Type B pancreatic cell (in vitro differentiated cells): ENCODE data around the gene PLEKHS1. TPM values are rescaled to one million over a fixed set of nuclear protein-coding genes. Genes with fewer than 3 reads are reported as not detected.
"Not testable (repeated sequence)": the region's sequence is repeated elsewhere in the genome, so short reads cannot be mapped to it uniquely, and the experiment has no call there.

ENCODE experiments used
- DNase-seq: peaks from one replicate; pipeline ENCODE4 v3.0.0; 2021; ENCODE audit warnings: mixed read lengths; ENCODE audit not compliant: unreplicated experiment; ENCODE audit errors: extremely low spot score
- H3K27ac Mint-ChIP-seq: 2 replicates; pipeline ENCODE4 v1.8.0; 2021; ENCODE audit warnings: mild to moderate bottlenecking, mixed read lengths
- H3K27me3 Mint-ChIP-seq: 2 replicates; pipeline ENCODE4 v1.8.0; 2021; ENCODE audit warnings: mixed read lengths
- H3K36me3 Mint-ChIP-seq: 2 replicates; pipeline ENCODE4 v1.8.0; 2021; ENCODE audit warnings: mixed read lengths
- H3K4me1 Mint-ChIP-seq: one replicate; pipeline ENCODE4 v1.8.0; 2021; ENCODE audit warnings: mixed read lengths; ENCODE audit not compliant: unreplicated experiment
- H3K4me3 Mint-ChIP-seq: 2 replicates; pipeline ENCODE4 v1.8.0; 2021; ENCODE audit warnings: mild to moderate bottlenecking, mixed read lengths
- H3K9me3 Mint-ChIP-seq: 2 replicates; pipeline ENCODE4 v1.8.0; 2021; ENCODE audit warnings: mixed read lengths
- CTCF ChIP-seq: fragments of 200-600 bp; sonication (generic); conservative IDR thresholded peaks from 2 replicates; pipeline ENCODE4 v1.5.0; 2021; ENCODE audit warnings: antibody characterized with exemption, mild to moderate bottlenecking
- total RNA-seq: library from RNA; stranded (reverse); gene quantifications from 2 replicates; pipeline ENCODE4 v1.2.1, GENCODE V29; 2021; ENCODE audit warnings: low replicate concordance

PLEKHS1 gene
- total RNA-seq, 1 donor from 2014 or later = 0.12 TPM

DNA sequence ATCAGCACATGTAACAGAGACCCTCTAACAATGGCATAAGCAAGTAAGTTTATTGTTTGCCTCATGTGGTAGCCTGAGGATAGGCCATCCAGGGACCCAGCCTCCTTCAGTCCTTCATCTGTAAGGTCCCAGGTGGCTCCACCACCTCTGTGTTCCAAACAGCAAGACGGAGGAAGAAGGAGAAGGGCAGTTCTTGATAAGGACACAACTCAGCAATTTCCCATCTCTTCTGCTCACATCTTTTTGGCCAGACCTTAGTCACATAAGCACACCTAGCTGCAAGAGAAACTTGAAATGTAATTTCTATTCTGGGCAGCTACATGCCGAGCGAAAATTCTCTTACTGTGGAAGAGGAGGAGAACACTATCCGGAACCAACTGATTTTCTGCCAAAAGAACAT is 68.5 kb downstream of the PLEKHS1 start:
- H3K27ac Mint-ChIP-seq = no peak overlapping the region
- no peak for TF ChIP-seq CTCF
- peaks cover 8% of the 10 kb centered on the region for H3K4me1 Mint-ChIP-seq
- H3K4me3 Mint-ChIP-seq = no peak overlapping the region
- no peak for DNase-seq
- no peaks in the 10 kb centered on the region for H3K36me3 Mint-ChIP-seq
- H3K9me3 Mint-ChIP-seq = no peaks in the 10 kb centered on the region
- H3K27me3 Mint-ChIP-seq = peaks cover 8% of the 10 kb centered on the region

DNA sequence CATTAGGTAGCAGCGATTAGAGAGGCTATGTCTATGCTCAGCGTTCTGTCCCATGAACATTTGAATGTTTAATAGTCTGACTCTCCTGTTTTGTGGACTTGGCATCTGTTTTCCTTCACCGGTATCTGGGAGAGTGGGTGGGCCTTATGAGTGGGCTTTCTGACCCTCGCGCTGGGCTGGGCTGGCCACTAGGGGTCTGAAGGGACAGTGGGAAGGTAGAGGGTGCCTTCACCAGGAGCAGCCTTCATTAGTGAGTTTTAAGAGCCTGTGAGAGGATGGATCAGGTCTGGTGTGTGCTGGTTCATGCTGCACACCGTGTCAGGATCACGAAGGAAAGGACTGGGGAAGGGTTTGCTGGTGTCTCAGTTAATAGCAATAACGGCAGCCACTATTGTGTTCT is 69.0 kb downstream of the PLEKHS1 start:
- no peaks in the 10 kb centered on the region for H3K36me3 Mint-ChIP-seq
- no peak overlapping the region for H3K4me3 Mint-ChIP-seq
- no peaks in the 10 kb centered on the region for H3K9me3 Mint-ChIP-seq
- no peak for DNase-seq
- peaks cover 8% of the 10 kb centered on the region for H3K27me3 Mint-ChIP-seq
- peak; percentile 65 for TF ChIP-seq CTCF
- peaks cover 8% of the 10 kb centered on the region for H3K4me1 Mint-ChIP-seq
- H3K27ac Mint-ChIP-seq = no peak overlapping the region

DNA sequence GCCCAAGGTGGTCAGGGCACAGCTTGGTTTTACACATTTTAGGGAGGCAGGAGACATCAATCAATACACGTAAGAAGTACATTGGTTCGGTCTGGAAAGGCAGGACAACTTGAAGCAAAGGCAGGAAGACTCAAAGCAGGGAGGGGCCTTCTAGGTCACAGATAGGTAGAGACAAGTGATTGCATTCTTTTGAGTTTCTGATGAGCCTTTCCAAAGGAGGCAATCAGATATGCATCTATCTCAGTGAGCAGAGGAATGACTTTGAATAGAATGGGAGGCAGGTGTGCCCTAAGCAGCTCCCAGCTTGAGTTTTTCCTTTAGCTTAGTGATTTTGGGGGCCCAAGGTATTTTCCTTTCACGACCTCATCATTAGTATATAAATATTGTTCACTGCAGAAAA is 69.8 kb downstream of the PLEKHS1 start:
- DNase-seq, H3K9me3 Mint-ChIP-seq, H3K27ac Mint-ChIP-seq, H3K36me3 Mint-ChIP-seq, H3K4me1 Mint-ChIP-seq, H3K4me3 Mint-ChIP-seq, H3K27me3 Mint-ChIP-seq: not testable (repeated sequence)

DNA sequence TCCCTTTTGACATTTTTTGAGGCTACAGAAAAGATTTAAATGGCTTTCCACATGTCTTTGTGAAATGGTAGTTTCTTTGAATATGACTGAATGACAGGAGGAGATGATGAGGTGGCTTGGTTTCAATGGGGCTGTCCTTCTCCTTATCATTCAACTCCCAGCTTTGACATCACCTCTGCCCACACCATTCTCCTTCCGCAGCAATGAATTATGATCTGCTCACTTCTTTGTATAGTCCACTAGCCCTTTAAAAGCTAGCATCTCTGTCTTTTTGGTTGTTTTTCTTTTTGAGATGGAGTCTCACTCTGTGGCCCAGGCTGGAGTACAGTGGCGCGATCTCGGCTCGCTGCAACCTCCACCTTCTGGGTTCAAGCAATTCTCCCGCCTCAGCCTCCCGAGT is 70.7 kb downstream of the PLEKHS1 start:
- no peak for DNase-seq
- Mint-ChIP-seq H3K36me3 (no peaks in the 10 kb centered on the region), H3K27me3 (peaks cover 8% of the 10 kb centered on the region), H3K27ac (no peak overlapping the region), H3K4me3 (no peak overlapping the region), H3K9me3 (no peaks in the 10 kb centered on the region), H3K4me1 (peaks cover 8% of the 10 kb centered on the region)
- TF ChIP-seq CTCF = no peak

DNA sequence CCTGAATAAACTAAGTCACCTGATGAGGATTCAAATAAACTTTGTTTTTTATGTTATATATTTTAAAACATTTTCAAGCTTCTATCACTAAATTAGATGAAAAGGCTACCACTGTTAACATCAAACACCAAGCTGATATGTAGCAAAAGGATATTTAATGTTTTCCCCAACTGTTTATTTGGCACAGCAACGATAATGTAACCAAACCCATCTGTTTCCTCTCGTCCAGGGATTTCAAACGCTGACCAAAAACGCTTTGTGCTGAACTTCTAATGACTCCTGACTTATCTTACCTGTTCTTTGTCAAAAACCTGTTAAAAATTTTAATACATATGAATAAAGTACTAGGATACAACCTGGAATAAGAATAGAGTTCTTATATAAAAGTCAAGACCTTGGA is 71.9 kb downstream of the PLEKHS1 start:
- Mint-ChIP-seq H3K27me3 (peaks cover 8% of the 10 kb centered on the region), H3K36me3 (no peaks in the 10 kb centered on the region), H3K4me3 (no peak overlapping the region), H3K9me3 (no peaks in the 10 kb centered on the region), H3K27ac (no peak overlapping the region), H3K4me1 (peaks cover 8% of the 10 kb centered on the region)
- TF ChIP-seq CTCF = no peak
- no peak for DNase-seq

GRCh38 chr10:113825791-113826190 is 74.3 kb downstream of the PLEKHS1 start:
- Mint-ChIP-seq H3K27me3 (peaks cover 3% of the 10 kb centered on the region), H3K36me3 (no peaks in the 10 kb centered on the region), H3K4me3 (no peak overlapping the region), H3K27ac (no peak overlapping the region), H3K4me1 (peaks cover 3% of the 10 kb centered on the region), H3K9me3 (no peaks in the 10 kb centered on the region)
- TF ChIP-seq CTCF = no peak
- DNase-seq = no peak

DNA sequence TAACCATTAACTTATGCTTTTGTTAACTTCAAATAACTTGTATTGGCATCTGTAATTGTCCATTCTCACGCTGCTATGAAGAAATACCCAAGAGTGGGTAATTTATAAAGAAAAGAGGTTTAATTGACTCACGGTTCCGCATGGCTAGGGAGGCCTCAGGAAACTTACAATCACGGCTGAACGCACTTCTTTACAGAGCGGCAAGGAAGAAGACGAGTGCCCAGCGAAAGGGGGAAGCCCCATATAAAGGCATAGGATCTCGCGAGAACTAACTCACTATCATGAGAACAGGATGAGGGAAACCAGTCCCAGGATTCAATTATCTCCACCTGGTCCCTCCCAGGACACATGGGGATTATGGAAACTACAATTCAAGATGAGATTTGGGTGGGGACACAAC is 77.1 kb downstream of the PLEKHS1 start:
- H3K4me1 Mint-ChIP-seq, DNase-seq, H3K4me3 Mint-ChIP-seq, H3K36me3 Mint-ChIP-seq, H3K9me3 Mint-ChIP-seq, H3K27me3 Mint-ChIP-seq, H3K27ac Mint-ChIP-seq: not testable (repeated sequence)
